HG02973 (cell line): ENCODE measurements around the gene EPHA10.
"Not testable (repeated sequence)": the region's sequence is repeated elsewhere in the genome, so short reads cannot be mapped to it uniquely, and the experiment has no call there.

Source experiments
- ATAC-seq: cut with Tn5 transposase; IDR thresholded peaks from one replicate; pipeline ENCODE4 v1.9.1; 2021; ENCODE audit warnings: moderate library complexity; ENCODE audit not compliant: unreplicated experiment

Gene EPHA10

DNA sequence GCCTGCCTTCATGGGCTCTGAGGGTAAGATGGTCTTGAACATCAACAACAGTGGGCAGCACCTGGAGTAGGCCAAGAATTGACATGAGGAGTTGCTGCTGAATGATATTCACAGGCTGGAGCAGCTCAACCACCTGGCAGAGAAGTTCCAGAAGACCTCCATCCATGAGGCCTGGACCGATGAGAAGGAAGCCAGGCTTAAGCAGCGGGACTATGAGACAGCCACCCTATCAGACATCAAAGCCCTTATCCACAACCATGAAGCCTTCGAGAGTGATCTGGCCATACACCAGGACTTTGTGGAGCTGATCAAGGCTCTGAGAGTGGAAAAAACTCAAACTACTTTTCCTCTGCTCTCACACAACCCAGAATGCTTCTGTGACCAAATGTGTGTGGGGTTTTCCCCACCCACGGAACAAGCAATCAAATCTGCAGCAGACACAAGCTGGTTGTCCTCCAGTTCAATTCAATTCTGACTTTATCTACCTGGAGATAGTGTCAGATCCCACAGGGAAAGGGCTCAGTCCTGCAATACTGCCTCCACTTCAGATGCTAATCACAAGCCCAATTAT is 12.1 kb upstream of the EPHA10 start:
- no peak for ATAC-seq

DNA sequence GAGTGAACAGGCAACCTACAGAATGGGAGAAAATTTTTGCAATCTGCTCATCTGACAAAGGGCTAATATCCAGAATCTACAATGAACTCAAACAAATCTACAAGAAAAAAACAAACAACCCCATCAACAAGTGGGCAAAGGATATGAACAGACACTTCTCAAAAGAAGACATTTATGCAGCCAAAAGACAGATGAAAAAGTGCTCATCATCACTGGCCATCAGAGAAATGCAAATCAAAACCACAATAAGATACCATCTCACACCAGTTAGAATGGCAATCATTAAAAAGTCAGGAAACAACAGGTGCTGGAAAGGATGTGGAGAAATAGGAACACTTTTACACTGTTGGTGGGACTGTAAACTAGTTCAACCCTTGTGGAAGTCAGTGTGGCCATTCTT is 6.5 kb upstream of the EPHA10 start:
- not testable (repeated sequence) for ATAC-seq

DNA sequence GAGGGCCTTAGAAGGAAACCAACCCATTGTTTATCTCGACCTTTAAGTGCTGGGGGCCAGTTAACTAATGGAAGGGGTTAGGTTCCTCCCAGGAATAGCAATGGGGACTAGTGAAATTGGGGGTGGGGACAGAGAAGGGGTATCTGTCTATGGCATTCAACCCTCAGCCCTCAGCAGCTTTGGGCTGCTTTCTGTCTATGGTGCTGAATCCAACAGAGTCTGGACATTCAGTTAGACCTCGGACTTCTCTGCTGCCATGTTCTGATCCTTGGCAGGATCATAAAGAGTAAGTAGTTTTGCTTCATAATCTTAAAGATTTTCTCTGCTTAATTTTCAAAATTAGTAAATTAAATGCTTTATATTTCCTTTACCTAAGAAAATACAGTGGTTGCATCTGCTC is 2.6 kb upstream of the EPHA10 start:
- ATAC-seq: no peak

DNA sequence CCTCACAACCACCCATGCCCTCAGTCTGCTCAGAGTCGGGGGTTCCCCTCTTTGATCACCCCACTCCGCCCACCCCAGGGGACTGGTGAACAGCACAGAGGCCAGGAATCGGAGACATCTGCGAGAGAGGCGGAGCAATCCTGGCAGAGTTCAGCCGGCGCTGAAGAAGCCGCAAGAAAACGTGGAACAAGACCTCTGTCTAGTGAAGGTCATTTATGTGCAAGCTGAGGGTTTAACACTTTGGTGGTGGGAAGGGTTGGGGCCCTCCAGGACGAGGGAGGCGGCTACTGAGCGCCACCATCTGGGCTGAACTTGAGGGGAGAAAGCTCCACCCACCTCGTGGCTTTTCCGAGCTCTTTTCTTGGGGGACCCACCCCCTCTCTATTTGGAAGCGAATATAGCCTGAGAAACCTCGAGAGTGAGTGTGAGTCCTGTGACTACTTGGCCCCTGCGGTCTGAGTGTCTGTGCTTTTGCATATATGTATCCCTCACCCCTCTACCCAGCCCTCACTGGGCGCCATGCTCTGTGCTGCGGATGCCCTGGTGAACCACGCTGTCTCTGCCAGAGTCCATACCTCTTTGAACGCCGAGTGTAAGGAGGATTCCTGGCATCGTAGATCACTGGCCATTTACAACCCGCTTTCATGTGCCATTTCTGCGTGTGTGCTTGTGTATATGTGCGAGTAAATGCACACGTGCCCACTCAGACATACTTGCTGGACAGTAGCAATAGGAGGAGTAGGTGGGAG is 1.2 kb upstream of the EPHA10 start:
- no peak for ATAC-seq

DNA sequence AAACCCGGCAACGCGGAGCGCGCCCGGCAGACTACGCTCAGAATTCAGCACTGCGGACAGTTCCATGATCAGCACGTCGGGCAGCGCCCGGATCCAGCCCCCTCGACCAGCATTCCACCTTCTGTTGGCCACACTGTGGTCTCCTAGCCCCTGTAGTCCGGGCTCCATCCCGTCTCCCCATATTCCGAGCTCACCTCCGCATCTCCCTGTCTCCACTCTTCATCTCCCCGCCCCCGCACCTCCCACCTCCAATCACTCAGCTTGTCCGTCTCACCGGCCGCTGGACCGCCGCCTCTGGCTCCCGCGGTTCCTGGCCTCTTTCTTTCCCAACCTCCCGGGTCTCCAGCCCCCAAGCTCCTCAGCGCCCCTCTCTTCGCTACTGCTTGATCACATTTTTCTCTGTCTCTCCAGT is 500 bp downstream of the EPHA10 start:
- ATAC-seq: no peak

DNA sequence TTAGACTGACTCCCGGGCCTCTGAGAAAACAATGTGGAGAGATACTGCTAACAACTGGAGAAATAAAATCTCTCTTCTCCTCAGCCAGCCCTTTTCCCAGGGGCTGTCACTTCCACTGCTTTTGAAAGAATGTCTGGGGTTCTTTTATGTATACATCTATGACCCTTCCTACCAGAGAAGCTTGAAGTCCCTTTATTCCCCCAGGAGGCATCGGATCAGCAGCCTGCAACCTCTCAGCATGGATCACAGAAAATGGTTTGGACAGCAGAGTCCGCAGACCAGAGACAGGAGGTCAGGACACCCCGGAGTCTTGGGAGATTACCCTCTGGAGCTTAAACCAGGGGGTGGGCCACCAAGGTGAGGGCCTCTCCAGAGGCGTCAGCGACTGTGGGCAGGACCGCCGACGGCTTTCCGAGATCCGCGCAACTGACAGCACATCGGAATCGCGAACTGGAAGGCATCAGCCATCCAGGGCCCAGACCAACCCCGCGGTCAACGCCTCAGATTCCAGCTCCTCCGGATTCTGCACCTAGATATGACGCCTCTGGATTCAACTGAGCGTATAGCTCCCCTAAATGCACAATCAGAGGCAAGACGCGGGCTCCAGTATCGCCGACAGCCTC is 1.0 kb downstream of the EPHA10 start:
- no peak for ATAC-seq

DNA sequence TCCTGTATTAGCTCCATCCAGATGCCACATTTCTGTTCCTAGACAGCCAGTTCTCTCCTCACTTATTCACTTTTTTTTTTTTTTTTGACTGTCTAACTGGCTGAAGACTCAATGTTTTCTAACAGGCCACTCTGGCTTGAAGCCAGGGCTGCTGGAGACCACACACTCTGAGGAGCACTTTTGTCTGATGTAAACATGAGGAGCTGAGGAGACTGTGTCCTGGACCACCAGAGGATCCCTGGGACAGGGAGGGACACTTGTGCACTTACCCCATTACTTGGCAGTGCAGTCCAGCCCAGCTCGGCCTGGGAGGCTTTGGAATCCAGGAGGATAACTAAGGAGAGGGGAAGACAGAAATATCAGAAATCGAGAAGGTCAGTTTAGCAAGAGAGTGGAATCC is 2.4 kb downstream of the EPHA10 start:
- no peak for ATAC-seq

DNA sequence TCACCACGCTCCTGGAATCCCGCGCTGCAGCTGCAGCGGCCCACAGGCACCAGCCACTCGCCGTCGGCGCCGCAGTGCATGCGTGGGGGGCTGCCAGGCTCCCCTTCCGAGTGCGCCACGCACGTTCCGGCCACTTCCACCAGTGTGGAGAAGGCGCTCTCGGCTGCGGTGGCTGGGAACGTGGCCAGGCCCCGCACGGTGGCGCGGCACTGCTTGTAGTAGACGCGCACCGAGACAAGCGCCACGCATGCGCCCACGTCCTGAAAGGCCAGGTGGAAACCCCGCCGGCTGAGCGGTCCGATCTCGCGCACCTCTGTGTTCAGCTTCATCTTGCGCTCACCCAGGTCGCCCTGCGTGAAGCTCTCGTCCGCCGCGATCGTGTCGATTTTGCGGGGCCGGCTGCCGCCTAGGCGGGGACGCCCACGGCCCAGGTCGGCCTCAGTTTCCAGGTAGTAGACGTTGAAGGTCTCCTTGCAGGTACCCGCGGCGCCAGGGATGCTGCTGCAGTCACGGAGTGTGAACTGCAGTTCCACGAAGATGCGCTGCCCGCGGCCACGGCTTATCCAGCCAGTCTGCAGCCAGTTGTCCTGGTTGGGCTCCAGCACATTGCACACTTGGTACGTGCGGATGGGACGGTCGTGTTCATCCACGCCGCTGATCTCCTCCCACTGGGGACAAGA is 3.4 kb downstream of the EPHA10 start:
- no peak for ATAC-seq

DNA sequence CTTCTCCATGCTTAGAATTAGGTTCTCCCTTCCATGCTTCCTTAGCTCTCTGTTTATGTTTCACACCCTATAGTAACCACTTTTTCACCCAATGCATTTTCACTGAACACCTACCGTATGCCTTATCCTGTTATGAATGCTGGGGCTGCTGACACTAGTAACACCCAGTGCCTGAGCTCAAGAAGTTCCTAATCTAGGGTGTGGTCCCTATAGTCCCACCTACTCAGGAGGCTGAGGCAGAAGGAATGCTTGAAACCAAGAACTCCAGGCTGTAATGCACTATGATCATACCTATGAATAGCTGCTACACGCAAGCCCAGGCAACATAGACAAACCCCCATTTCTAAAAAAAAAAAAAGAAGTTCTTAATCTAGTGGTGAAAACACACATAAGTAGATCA is 5.5 kb downstream of the EPHA10 start:
- ATAC-seq: no peak

DNA sequence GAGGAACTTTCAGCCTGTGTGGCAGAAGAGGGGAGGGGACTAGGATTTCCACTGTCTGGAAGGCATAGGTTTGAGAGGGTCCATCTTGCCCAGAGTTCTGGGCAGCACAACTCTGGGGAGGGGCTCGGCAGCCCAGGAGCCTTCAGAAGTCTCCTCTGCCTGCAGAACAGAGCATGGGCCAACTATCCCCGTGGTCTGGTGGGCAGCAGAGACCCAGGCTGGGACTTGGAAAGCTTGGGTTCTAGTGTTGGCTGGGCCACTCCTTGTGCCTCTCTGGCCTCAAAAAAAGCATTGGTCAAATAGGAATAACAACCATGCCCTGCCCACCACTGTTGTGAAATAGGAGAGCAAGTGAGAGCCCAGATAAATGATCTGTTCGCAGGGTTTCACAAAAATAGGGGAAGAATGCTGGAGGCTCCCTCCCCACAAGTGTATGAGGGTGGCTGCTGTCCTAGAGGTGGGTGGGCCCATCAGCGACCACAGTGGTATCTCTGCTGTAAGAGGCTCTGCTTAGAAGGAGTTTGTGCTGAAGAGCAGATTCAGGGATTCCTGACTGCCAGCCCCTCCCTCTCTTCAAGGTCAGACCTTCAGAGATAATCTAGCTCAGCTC is 8.9 kb downstream of the EPHA10 start:
- ATAC-seq: no peak

DNA sequence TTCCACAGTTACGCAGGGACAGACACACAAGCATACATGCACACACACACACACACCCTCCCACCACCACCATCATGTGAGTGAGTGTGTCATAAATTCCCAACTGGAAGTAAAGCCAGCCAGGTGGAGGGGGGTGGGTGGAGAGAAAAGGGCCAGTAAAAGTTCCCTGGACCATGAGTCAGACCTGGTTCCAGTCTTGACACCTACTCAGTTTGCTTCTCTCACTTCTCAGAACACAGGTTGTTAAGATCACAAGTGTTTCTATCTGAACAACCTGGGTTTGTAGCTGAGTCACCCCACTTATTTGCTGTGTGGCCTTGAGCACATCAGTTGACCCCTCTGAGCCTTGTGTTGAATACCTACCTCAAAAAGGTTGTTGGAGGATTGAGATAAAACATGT is 9.6 kb downstream of the EPHA10 start:
- ATAC-seq: no peak

DNA sequence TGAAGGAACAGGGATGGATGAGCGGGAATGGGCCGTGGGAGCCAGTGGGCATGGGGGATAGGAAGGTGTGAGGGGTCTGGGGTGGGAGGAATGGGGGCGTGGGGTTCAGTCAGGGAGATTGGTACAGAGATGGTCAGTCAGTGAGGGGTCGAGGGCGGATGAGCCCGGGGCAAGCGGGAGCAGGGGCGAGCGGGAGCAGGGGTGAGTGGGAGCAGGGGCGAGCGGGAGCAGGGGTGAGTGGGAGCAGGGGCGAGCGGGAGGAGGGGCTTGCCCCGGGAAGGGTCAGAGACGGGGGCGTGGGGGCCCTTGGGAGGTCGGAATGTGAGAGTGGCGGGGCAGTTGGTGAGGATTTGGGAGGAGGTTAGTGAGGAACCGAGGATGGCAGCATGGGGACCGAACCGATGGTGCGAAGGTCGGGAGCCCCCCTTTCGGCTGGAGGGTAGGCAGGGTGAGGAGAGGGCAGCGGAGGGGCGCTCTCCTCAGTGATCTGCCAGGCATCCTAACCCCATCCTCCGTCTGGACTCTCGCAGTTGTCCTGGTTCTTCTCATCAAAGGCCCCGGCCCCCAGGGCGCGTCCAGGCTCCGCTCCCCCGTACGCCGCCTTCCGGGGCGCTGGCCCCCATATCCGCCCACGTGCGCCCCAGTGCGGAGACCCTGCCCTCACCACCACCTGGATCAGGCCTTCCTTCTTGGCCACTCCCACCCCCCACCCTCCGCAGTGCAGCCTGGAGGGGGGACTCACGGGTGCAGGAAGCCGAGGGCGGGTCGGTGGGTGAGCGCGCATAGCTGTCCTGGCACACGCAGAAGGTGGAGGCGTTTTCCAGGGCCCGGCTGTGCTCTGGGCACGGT is 11.2 kb downstream of the EPHA10 start:
- no peak for ATAC-seq

DNA sequence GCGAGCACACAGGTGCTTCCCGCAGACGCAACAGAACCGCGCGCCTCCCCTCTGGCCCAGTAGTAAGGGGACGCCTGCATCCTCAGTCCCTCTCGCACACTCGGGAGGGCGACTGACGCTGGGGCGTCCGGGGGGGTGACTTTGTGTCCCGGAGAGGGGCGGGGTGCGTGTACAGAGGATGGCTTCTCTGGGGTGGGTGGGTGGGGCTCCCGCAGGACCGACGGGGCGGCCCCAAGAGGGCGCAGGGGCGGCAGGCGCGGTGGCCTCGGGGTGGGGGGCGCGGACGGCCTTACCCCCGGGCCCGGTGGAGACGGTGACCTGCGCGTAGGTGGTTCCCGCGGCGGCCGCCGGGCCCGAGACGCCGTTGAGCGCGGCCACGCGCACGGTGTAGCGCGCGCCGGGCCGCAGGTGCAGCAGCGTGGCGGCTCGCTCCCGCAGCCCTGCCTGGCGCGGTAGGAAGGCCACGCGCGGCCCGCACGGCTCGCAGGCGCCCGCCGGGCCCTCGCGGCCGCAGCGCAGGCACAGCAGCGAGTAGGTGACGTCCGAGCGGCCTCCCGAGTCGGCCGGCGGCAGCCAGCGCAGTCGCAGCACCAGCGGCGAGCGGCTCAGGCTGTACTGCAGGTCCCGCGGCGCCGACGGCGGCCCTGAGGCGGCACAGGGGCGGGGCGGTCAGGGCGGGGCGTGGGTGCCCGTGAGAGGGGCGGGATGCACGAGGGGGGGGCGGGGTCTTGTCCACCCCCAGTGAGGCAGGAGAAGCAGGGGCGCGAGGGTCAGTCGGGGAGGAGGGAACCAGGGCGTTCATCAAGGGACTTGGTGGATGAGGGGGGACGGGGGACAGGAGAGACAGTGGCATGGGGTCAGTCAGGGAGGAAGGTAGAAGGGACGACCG is 12.1 kb downstream of the EPHA10 start:
- ATAC-seq: no peak

DNA sequence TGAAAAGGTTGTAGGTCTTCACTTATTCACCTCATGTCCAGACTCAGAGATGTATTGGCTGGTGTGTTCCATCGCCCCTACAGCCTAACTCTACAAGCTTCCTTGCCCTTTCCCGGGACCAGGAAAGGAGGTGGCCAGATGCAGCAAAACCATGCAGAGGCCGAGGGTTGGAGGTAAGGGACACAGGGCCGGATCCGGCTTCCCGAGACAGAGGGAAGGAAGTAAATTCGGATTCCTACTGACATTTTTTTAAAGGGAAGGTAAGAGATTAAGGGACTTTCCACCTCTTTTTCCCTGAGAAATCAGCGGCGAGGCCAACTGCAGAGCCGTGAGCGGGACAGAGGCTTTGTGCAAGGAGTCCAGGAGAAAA is 12.7 kb downstream of the EPHA10 start:
- no peak for ATAC-seq

DNA sequence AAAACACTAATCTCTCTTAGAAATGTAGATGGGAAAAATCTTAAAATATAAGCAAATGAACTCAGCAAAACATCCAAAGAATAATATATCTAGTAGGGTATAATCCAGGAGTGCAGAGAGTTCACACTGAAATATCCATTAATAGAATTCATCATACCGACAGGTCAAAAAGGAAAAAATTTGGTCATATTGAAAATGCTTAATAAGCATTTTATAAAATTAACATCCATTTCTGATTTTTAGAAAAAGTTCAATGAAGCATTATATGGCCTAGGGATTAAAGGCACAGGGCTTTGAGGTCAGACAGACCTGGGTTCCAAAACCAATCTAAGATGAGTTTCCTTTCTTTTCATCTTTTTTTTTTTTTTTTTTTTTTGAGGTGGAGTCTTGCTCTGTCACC is 16.4 kb downstream of the EPHA10 start:
- ATAC-seq: no peak

DNA sequence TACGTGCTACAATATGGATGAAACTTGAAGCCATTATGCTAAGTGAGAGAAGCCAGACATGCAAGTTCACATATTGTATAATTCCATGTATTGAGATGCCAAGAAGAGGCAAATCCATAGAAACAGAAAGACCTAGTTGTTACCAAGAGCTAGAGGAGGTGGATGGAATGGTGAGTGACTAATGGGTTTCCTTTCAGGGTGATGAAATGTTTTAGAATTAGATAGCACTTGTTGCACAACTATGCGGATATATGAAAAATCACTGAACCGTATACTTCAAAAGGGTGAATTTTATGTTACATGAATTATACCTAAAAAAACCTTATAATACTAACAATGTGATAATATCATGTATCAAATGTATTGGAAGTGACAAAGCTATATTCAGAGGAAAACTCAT is 18.1 kb downstream of the EPHA10 start:
- ATAC-seq: no peak

DNA sequence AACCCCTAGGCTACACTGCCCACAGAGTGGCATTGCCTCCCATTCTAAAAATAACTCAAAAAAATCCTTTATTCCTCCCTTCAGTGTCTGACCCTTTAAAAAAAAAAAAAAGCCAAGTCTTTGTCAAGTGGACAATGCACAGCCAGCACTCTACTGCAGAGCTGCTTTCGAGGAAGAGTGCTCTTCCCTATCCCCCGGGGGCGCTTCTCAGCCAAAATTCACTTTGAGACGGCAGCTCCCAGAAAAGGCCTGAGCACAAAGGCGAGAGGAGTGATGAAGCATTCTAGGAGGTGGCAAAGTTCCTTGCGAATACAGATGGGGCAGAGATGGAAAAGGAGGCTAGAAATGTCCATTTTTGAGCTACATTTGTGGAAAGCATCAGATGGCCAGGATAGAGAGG is 23.3 kb downstream of the EPHA10 start:
- no peak for ATAC-seq

DNA sequence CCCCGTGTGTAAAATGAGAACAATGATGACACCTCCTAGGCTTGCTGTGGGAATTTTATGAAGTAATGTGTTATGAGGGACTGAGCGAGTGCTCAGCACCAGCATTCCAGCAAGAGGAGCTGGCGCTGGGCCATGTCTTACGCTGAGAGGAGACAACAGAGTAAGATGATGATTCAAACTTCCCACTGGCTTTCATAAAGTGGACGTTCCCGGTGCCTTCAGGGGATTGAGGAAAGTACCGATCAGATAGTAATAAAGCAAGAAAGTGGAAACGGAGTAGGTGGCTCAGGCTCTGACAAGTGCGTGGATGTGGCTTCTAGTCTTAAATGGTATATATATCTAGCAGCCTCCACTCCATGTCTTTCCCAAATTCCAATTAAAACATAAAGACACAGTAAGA is 23.8 kb downstream of the EPHA10 start:
- no peak for ATAC-seq

DNA sequence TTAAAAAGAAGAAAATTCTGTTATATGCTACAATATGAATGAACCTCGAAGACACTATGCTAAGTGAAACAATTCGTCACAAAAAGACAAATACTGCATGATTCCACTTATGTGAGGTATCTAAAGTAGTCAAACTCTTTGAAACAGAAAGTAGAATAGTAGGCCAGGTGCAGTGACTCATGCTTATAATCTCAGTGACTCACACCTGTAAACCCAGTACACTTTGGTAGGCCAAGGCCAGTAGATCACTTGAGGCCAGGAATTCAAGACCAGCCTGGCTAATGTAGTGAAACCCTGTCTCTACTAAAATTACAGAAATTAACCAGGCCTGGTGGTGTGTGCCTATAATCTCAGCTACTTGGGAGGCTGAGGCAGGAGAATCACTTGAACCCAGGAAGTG is 25.7 kb downstream of the EPHA10 start:
- ATAC-seq: no peak

DNA sequence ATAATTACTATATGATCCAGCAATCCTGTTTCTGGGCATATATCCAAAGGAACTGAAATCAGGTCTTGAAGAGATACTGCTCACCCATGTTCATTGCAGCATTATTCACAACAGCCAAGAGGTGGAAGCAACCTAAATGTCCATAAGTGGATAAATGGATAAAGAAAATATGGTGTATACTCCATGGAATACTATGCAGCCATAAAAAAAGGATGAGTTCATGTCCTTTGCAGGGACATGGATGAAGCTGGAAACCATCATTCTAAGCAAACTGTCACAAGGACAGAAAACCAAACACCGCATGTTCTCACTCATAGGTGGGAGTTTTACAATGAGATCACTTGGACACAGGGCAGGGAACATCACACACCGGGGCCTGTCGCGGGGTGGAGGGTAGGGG is 26.3 kb downstream of the EPHA10 start:
- ATAC-seq: not testable (repeated sequence)
